H1 (cell line): ENCODE data around the gene UCMA. TPM values are rescaled to one million over a fixed set of nuclear protein-coding genes. Genes with fewer than 3 reads are reported as not detected.

Experiments
- CHD7 ChIP-seq: fragments of 300-600 bp; sonication (generic); IDR thresholded peaks from 2 replicates; pipeline ENCODE4 v1.7.1; 2012; ENCODE audit warnings: low read length, moderate library complexity, mild to moderate bottlenecking, inconsistent platforms; ENCODE audit not compliant: insufficient replicate concordance
- EZH2 ChIP-seq: fragments of 200-600 bp; sonication (generic); IDR thresholded peaks from 2 replicates; pipeline ENCODE4 v1.7.1; 2012; ENCODE audit warnings: low read depth, mild to moderate bottlenecking, moderate library complexity, low read length, inconsistent platforms; ENCODE audit not compliant: severe bottlenecking
- FOSL1 ChIP-seq: IDR thresholded peaks from 2 replicates; pipeline ENCODE4 v1.6.1; 2011; ENCODE audit warnings: mild to moderate bottlenecking, low read depth, low read length, moderate library complexity; ENCODE audit not compliant: insufficient read depth
- KDM4A ChIP-seq: IDR thresholded peaks from one replicate; pipeline ENCODE4 v1.7.1; 2012; ENCODE audit warnings: low read depth, mild to moderate bottlenecking, moderate library complexity, low read length, inconsistent platforms; ENCODE audit not compliant: severe bottlenecking
- RAD21 ChIP-seq, 2 experiments: IDR thresholded peaks in 1 of 2; conservative IDR thresholded peaks in 1 of 2; 2 replicates each; pipeline ENCODE4 v1.6.1; 2011; ENCODE audit warnings: low read depth in 2 of 2, low read length in 2 of 2, improper control_type of control experiment in 1 of 2, inconsistent platforms in 1 of 2, mild to moderate bottlenecking in 1 of 2, moderate library complexity in 1 of 2
- RXRA ChIP-seq: IDR thresholded peaks from 2 replicates; pipeline ENCODE4 v1.6.1; 2011; ENCODE audit warnings: low read depth, mild to moderate bottlenecking, low read length, moderate library complexity; ENCODE audit not compliant: insufficient read depth
- SIN3A ChIP-seq, 2 experiments: IDR thresholded peaks in 1 of 2; conservative IDR thresholded peaks in 1 of 2; 2 replicates each; pipeline ENCODE4 v1.6.1; 2011 to 2012; ENCODE audit warnings: low read length in 2 of 2, improper control_type of control experiment in 1 of 2, low read depth in 1 of 2, mild to moderate bottlenecking in 1 of 2
- TEAD4 ChIP-seq: IDR thresholded peaks from 2 replicates; pipeline ENCODE4 v1.6.1; 2012; ENCODE audit warnings: low read depth, low read length, inconsistent platforms, mixed read lengths
- polyA plus RNA-seq, 7 experiments: library from polyadenylated mRNA; depleted of rRNA in 3 of 7; stranded (reverse) in 5 of 7; unstranded in 2 of 7; fragments of >200 nt in 5 of 7; fragments of 200-250 nt in 2 of 7; gene quantifications; 1 replicate in 5 of 7; 2 replicates in 1 of 7; 4 replicates in 1 of 7; pipeline versions ENCODE4 v1.2.1 to v1.2.3, GENCODE V29; 2011 to 2013; ENCODE audit warnings: missing spikeins in 2 of 7, mixed read lengths in 2 of 7
- total RNA-seq: library from RNA; stranded (reverse); fragmentation: NEBNext Ultra II Directional; extraction: Animal tissue kit (Norgen Biotek cat#: 25700); gene quantifications from 2 replicates; pipeline ENCODE4 v1.2.1, GENCODE V29; 2021

Gene UCMA
- total and polyA plus RNA-seq, 2 of the 8 experiments (the other 6 are each of a cell fraction or from before 2014, with no cell fraction given) = 1.2 to 4.6 TPM

DNA sequence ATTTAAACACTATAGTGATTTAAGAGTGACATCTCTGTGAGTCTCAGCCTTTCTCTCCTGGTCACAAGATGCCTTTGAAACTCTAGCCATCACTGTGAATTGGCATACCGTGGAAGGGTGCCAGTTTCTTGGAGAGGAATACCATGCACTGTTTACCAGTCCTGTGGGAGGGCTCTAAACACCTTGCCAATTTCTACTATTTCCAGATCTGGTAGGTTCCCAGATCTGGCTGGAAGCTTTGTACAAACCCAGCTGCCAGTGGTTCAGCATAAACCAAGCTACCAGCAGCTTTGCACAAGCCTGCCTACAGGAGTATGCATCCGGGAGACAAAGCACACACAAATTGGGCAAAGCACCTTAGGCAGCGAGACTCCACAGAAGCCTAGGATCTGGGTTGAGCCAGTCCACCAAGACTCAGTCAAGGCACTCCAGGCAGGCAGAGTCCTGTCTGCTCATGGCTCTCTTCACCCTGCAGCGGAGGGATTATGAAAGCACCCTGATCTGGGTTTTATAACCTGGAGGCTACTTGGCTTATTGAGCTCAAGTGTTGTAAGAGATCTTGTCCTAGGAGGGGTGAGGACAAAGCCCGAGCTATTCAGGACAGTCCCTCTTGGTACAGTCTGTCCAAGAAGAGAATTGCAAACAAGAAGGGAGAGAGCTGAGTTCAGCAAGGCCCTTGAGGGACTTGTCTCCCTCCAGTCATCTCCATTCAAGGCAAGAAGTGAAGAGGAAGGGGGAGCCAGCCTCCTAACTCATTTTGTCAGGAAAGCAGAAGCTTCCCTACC is 49.3 kb downstream of the UCMA start (continued):
- TF ChIP-seq SIN3A (conservative IDR thresholded peaks at IDR 0.05 in 1 of 2, IDR thresholded peaks at IDR 0.05 in 1 of 2; ENCODE audit: low read depth in 1 of 2, low read length in 2 of 2) (no peak), RXRA (no peak), CHD7 (no peak), TEAD4 (no peak), EZH2 (no peak), KDM4A (no peak), RAD21 (IDR thresholded peaks at IDR 0.05 in 1 of 2, conservative IDR thresholded peaks at IDR 0.05 in 1 of 2; ENCODE audit: low read depth in 2 of 2, low read length in 2 of 2) (no peak), FOSL1 (no peak)
